CD8-positive, alpha-beta memory T cell (primary cell): Measurements from ENCODE around the gene MAP3K14. TPM values are rescaled to one million over a fixed set of nuclear protein-coding genes. Genes with fewer than 3 reads are reported as not detected.
A peak's percentile ranks its signal among the peaks of the same experiment; 100 is the strongest.
"Not testable (repeated sequence)": the region's sequence is repeated elsewhere in the genome, so short reads cannot be mapped to it uniquely, and the experiment has no call there.

Source experiments
- CTCF ChIA-PET: fragments of 350-600 bp; sonication (Branson Sonifier 250); formaldehyde crosslinking; loops from one replicate; lab custom pipeline; 2021; ENCODE audit warnings: antibody characterized with exemption; lab: Charles Lee
- POLR2A ChIA-PET: fragments of 350-600 bp; sonication (Branson Sonifier 250); formaldehyde crosslinking; loops from one replicate; lab custom pipeline; 2021; ENCODE audit warnings: antibody characterized with exemption; lab: Charles Lee
- DNase-seq, 5 donors: peaks; one replicate each; pipeline versions ENCODE4 v3.0.0 to v3.0.0-alpha.2; 2020 to 2022; ENCODE audit warnings: mixed read lengths in 1 of 5
- H3K27ac ChIP-seq: one replicate; pipeline ENCODE4 v1.7.0; 2013; ENCODE audit warnings: low read depth, mild to moderate bottlenecking, low read length, moderate library complexity
- H3K27me3 ChIP-seq: 2 replicates; pipeline ENCODE4 v1.7.0; 2013; ENCODE audit warnings: low read length, mild to moderate bottlenecking; ENCODE audit not compliant: insufficient read depth, poor library complexity, severe bottlenecking
- H3K36me3 ChIP-seq: 2 replicates; pipeline ENCODE4 v1.7.0; 2013; ENCODE audit warnings: mild to moderate bottlenecking, low read length, moderate library complexity; ENCODE audit not compliant: insufficient read depth
- H3K4me1 ChIP-seq: 2 replicates; pipeline ENCODE4 v1.7.0; 2013; ENCODE audit warnings: mild to moderate bottlenecking, low read length, moderate library complexity; ENCODE audit not compliant: insufficient read depth
- H3K4me3 ChIP-seq: 2 replicates; pipeline ENCODE4 v1.7.0; 2013; ENCODE audit warnings: mild to moderate bottlenecking, low read length
- H3K9me3 ChIP-seq: 2 replicates; pipeline ENCODE4 v1.7.0; 2013; ENCODE audit warnings: mild to moderate bottlenecking, low read length
- H3K27ac Mint-ChIP-seq, 8 donors: one replicate each; pipeline ENCODE4 v1.8.0; 2020 to 2021; ENCODE audit warnings: mixed read lengths in 8 of 8, mild to moderate bottlenecking in 6 of 8, inconsistent platforms in 3 of 8, moderate library complexity in 3 of 8
- H3K27me3 Mint-ChIP-seq, 2 donors: one replicate each; pipeline ENCODE4 v1.8.0; 2020 to 2021; ENCODE audit warnings: mixed read lengths in 2 of 2, mild to moderate bottlenecking in 1 of 2, moderate library complexity in 1 of 2
- H3K36me3 Mint-ChIP-seq, 3 donors: one replicate each; pipeline ENCODE4 v1.8.0; 2020 to 2021; ENCODE audit warnings: mixed read lengths in 3 of 3, inconsistent platforms in 1 of 3, mild to moderate bottlenecking in 1 of 3
- H3K4me1 Mint-ChIP-seq, 3 donors: one replicate each; pipeline ENCODE4 v1.8.0; 2020 to 2021; ENCODE audit warnings: mixed read lengths in 3 of 3, inconsistent platforms in 1 of 3, mild to moderate bottlenecking in 1 of 3
- H3K4me3 Mint-ChIP-seq, 7 donors: one replicate each; pipeline ENCODE4 v1.8.0; 2020 to 2021; ENCODE audit warnings: mixed read lengths in 7 of 7, mild to moderate bottlenecking in 6 of 7, moderate library complexity in 4 of 7, inconsistent platforms in 2 of 7
- H3K9me3 Mint-ChIP-seq, 5 donors: one replicate each; pipeline ENCODE4 v1.8.0; 2020 to 2022; ENCODE audit warnings: mixed read lengths in 5 of 5, mild to moderate bottlenecking in 3 of 5, moderate library complexity in 2 of 5, inconsistent platforms in 1 of 5
- polyA plus RNA-seq: library from polyadenylated mRNA; unstranded; fragments of 300-500 nt; fragmentation: Illumina TruSeq; gene quantifications from one replicate; pipeline ENCODE4 v1.2.3, GENCODE V29; 2021
- total RNA-seq, 2 experiments: library from RNA; stranded (reverse); gene quantifications; one replicate each; pipeline ENCODE4 v1.2.3, GENCODE V29; 2021

The MAP3K14 gene
- total and polyA plus RNA-seq, 3 experiments from 2014 or later, result 9.0 to 62.4 (median 60.2) TPM

GRCh38 chr17:45308016-45308365 is 8.8 kb downstream of the MAP3K14 start:
- peaks cover 73 to 88% (median 86%) of the 10 kb centered on the region in 3 donors for H3K4me1 Mint-ChIP-seq
- peaks cover 72% of the 10 kb centered on the region for H3K4me1 ChIP-seq
- no peaks in the 10 kb centered on the region for H3K27me3 ChIP-seq
- no peaks in the 10 kb centered on the region for H3K27me3 Mint-ChIP-seq
- H3K27ac ChIP-seq, result no peak overlapping the region
- no peaks in the 10 kb centered on the region for H3K9me3 ChIP-seq
- peak overlapping the region in 6 of 8 donors; percentile 62 to 83 (median 78) for H3K27ac Mint-ChIP-seq
- ChIA-PET POLR2A (no interaction called here), CTCF (interaction anchor here (0.6 to 2.9 kb wide), 4 partner anchors 30 to 89 kb away, joined by 3 to 14 read pairs (median 4); no protein-coding TSS in a partner anchor)
- peaks cover 0 to 53% (median 7%) of the 10 kb centered on the region in 3 donors for H3K36me3 Mint-ChIP-seq
- H3K36me3 ChIP-seq, result peaks cover 7% of the 10 kb centered on the region
- DNase-seq, result no peak
- H3K4me3 ChIP-seq, result no peak overlapping the region
- H3K9me3 Mint-ChIP-seq, result no peaks in the 10 kb centered on the region
- peak overlapping the region in 2 of 7 donors; percentile 44 to 60 for H3K4me3 Mint-ChIP-seq

GRCh38 chr17:45307290-45308015 is 9.4 kb downstream of the MAP3K14 start:
- Mint-ChIP-seq H3K9me3 (no peaks in the 10 kb centered on the region), H3K27me3 (no peaks in the 10 kb centered on the region), H3K36me3 (peaks cover 0 to 54% (median 7%) of the 10 kb centered on the region in 3 donors), H3K4me1 (peaks cover 73 to 88% (median 86%) of the 10 kb centered on the region in 3 donors), H3K4me3 (peak overlapping the region in 4 of 7 donors; percentile 29 to 60 (median 35)), H3K27ac (peak overlapping the region in 7 of 8 donors; percentile 43 to 83 (median 78))
- H3K36me3 ChIP-seq, result peaks cover 7% of the 10 kb centered on the region
- H3K4me1 ChIP-seq, result peaks cover 72% of the 10 kb centered on the region
- peak in 1 of 5 donors; percentile 29 for DNase-seq
- ChIA-PET CTCF (interaction anchor here (1.0 to 2.9 kb wide), 4 partner anchors 9 to 88 kb away, joined by 3 to 14 read pairs (median 5); partner anchors contain the start of gene MAP3K14), POLR2A (interaction anchor here (0.7 to 0.9 kb wide), 2 partner anchors 9 to 88 kb away, joined by 3 to 4 read pairs; partner anchors contain the start of gene MAP3K14)
- H3K9me3 ChIP-seq, result no peaks in the 10 kb centered on the region
- no peak overlapping the region for H3K4me3 ChIP-seq
- H3K27me3 ChIP-seq, result no peaks in the 10 kb centered on the region
- no peak overlapping the region for H3K27ac ChIP-seq

- peak overlapping the region in 4 of 8 donors; percentile 12 to 80 (median 50) for H3K27ac Mint-ChIP-seq
- ChIA-PET CTCF (interaction anchor here (1.0 to 2.9 kb wide), 4 partner anchors 10 to 31 kb away, joined by 3 to 14 read pairs (median 4); partner anchors contain the start of gene MAP3K14), POLR2A (interaction anchor here (0.7 to 0.9 kb wide), 2 partner anchors 10 to 87 kb away, joined by 3 to 4 read pairs; partner anchors contain the start of gene MAP3K14)
- H3K9me3 ChIP-seq, result no peaks in the 10 kb centered on the region
- peaks cover 7% of the 10 kb centered on the region for H3K36me3 ChIP-seq
- H3K4me3 ChIP-seq, result no peak overlapping the region
- peaks cover 65% of the 10 kb centered on the region for H3K4me1 ChIP-seq
- H3K27me3 ChIP-seq, result no peaks in the 10 kb centered on the region
- no peak overlapping the region for H3K4me3 Mint-ChIP-seq
- no peaks in the 10 kb centered on the region for H3K27me3 Mint-ChIP-seq
- H3K36me3 Mint-ChIP-seq, result peaks cover 0 to 50% (median 7%) of the 10 kb centered on the region in 3 donors
- no peak overlapping the region for H3K27ac ChIP-seq
- no peak for DNase-seq
- H3K9me3 Mint-ChIP-seq, result no peaks in the 10 kb centered on the region
- peaks cover 68 to 85% (median 82%) of the 10 kb centered on the region in 3 donors for H3K4me1 Mint-ChIP-seq
Observed at GRCh38 chr17:45306623-45307022, 10.2 kb downstream of the MAP3K14 start.

GRCh38 chr17:45306094-45306493 is 10.7 kb downstream of the MAP3K14 start:
- peaks cover 60% of the 10 kb centered on the region for H3K4me1 ChIP-seq
- H3K36me3 ChIP-seq, result peaks cover 7% of the 10 kb centered on the region
- H3K27me3 Mint-ChIP-seq, result no peaks in the 10 kb centered on the region
- no peak for DNase-seq
- H3K36me3 Mint-ChIP-seq, result peaks cover 0 to 48% (median 7%) of the 10 kb centered on the region in 3 donors
- H3K4me3 Mint-ChIP-seq, result no peak overlapping the region
- H3K9me3 Mint-ChIP-seq, result no peaks in the 10 kb centered on the region
- peak overlapping the region in 6 of 8 donors; percentile 12 to 90 (median 50) for H3K27ac Mint-ChIP-seq
- peaks cover 65 to 85% (median 82%) of the 10 kb centered on the region in 3 donors for H3K4me1 Mint-ChIP-seq
- no peak overlapping the region for H3K4me3 ChIP-seq
- no peak overlapping the region for H3K27ac ChIP-seq
- ChIA-PET CTCF (interaction anchor here (0.9 to 1.2 kb wide), 3 partner anchors 11 to 30 kb away, joined by 3 to 4 read pairs (median 3); partner anchors contain the start of gene MAP3K14), POLR2A (no interaction called here)
- H3K9me3 ChIP-seq, result no peaks in the 10 kb centered on the region
- no peaks in the 10 kb centered on the region for H3K27me3 ChIP-seq

- Mint-ChIP-seq H3K27ac (peak overlapping the region in 4 of 8 donors; percentile 46 to 90 (median 81)), H3K4me1 (peaks cover 63 to 84% (median 81%) of the 10 kb centered on the region in 3 donors), H3K36me3 (peaks cover 0 to 44% (median 5%) of the 10 kb centered on the region in 3 donors), H3K4me3 (peak overlapping the region in 1 of 7 donors; percentile 40), H3K9me3 (no peaks in the 10 kb centered on the region), H3K27me3 (peaks cover 0 to under 1% of the 10 kb centered on the region in 2 donors)
- H3K9me3 ChIP-seq, result no peaks in the 10 kb centered on the region
- H3K4me1 ChIP-seq, result peaks cover 57% of the 10 kb centered on the region
- peak in 1 of 5 donors; percentile 1 for DNase-seq
- POLR2A ChIA-PET, result no interaction called here
- no peak overlapping the region for H3K4me3 ChIP-seq
- H3K27me3 ChIP-seq, result no peaks in the 10 kb centered on the region
- H3K27ac ChIP-seq, result no peak overlapping the region
- CTCF ChIA-PET, result interaction anchor here (0.9 to 1.2 kb wide), 2 partner anchors 12 to 28 kb away, joined by 3 to 4 read pairs; partner anchors contain the start of gene MAP3K14
- peaks cover 7% of the 10 kb centered on the region for H3K36me3 ChIP-seq
Observed at GRCh38 chr17:45305530-45306087, 11.2 kb downstream of the MAP3K14 start.

- no peak overlapping the region for H3K4me3 ChIP-seq
- Mint-ChIP-seq H3K9me3 (no peaks in the 10 kb centered on the region), H3K4me1 (peaks cover 67 to 88% (median 87%) of the 10 kb centered on the region in 3 donors), H3K27me3 (peaks cover 0 to 2% of the 10 kb centered on the region in 2 donors), H3K27ac (peak overlapping the region; percentile 35 to 88 (median 68)), H3K4me3 (peak overlapping the region in 5 of 7 donors; percentile 10 to 57 (median 41)), H3K36me3 (peaks cover 0 to 39% (median 10%) of the 10 kb centered on the region in 3 donors)
- no peaks in the 10 kb centered on the region for H3K9me3 ChIP-seq
- H3K27me3 ChIP-seq, result no peaks in the 10 kb centered on the region
- no peak overlapping the region for H3K27ac ChIP-seq
- peaks cover 7% of the 10 kb centered on the region for H3K36me3 ChIP-seq
- ChIA-PET CTCF (interaction anchor here (1.1 to 2.5 kb wide), 3 partner anchors 9 to 15 kb away, joined by 3 to 11 read pairs (median 7); partner anchors contain the start of gene MAP3K14), POLR2A (interaction anchor here (0.7 to 1.2 kb wide), 4 partner anchors 9 to 17 kb away, joined by 4 read pairs; no protein-coding TSS in a partner anchor)
- DNase-seq, result peak in 1 of 5 donors; percentile 24
- H3K4me1 ChIP-seq, result peaks cover 40% of the 10 kb centered on the region
Observed at GRCh38 chr17:45302649-45303173, 14.1 kb downstream of the MAP3K14 start.

GRCh38 chr17:45302220-45302619 is 14.6 kb downstream of the MAP3K14 start:
- ChIA-PET POLR2A (interaction anchor here (0.7 to 1.2 kb wide), 3 partner anchors 12 to 18 kb away, joined by 4 read pairs; no protein-coding TSS in a partner anchor), CTCF (interaction anchor here (1.1 to 2.5 kb wide), 4 partner anchors 8 to 18 kb away, joined by 3 to 11 read pairs (median 5); partner anchors contain the start of gene MAP3K14)
- peak overlapping the region in 4 of 8 donors; percentile 6 to 88 (median 60) for H3K27ac Mint-ChIP-seq
- H3K9me3 Mint-ChIP-seq, H3K27ac ChIP-seq, H3K4me3 ChIP-seq, H3K36me3 ChIP-seq, H3K9me3 ChIP-seq, H3K4me3 Mint-ChIP-seq, DNase-seq, H3K27me3 Mint-ChIP-seq, H3K27me3 ChIP-seq: not testable (repeated sequence)
- H3K4me1 Mint-ChIP-seq, result peaks cover 65 to 88% (median 87%) of the 10 kb centered on the region in 3 donors
- H3K4me1 ChIP-seq, result peaks cover 37% of the 10 kb centered on the region
- peaks cover 0 to 36% (median 6%) of the 10 kb centered on the region in 3 donors for H3K36me3 Mint-ChIP-seq
